ENCODE data around the gene IL4.

GRCh38 chr5:132673939-132674630, at the start of gene IL4:
- no peak for TF ChIP-seq POLR2A (IDR thresholded peaks at IDR 0.05)
- TF ChIP-seq CTCF (IDR thresholded peaks at IDR 0.05): no peak

Measured in Peyer's patch (tissue), 4 donors.